PC-3 (cell line): ENCODE measurements around the gene DNAH17. TPM values are rescaled to one million over a fixed set of nuclear protein-coding genes. Genes with fewer than 3 reads are reported as not detected.
"Not testable (repeated sequence)": the region's sequence is repeated elsewhere in the genome, so short reads cannot be mapped to it uniquely, and the experiment has no call there.

Experiments used
- ATAC-seq: fragments of 200-7000 bp; cut with Tn5 transposase; 2 replicates; pipeline ENCODE4 v1.9.1; 2020; ENCODE audit warnings: mild to moderate bottlenecking, moderate library complexity
- BruUV-seq: library from RNA; stranded (reverse); fragments of 400-500 nt; replicated peaks from 2 replicates; lab custom pipeline; 2021; lab: Mats Ljungman, UMichigan
- CTCF ChIA-PET: fragments of 300-600 bp; sonication (Branson Sonifier 250); formaldehyde crosslinking; loops from one replicate; lab custom pipeline; 2022; ENCODE audit warnings: antibody characterized with exemption; lab: Charles Lee
- POLR2A ChIA-PET: fragments of 300-600 bp; sonication (Branson Sonifier 250); formaldehyde crosslinking; loops from one replicate; lab custom pipeline; 2022; ENCODE audit warnings: antibody characterized with exemption; ENCODE audit not compliant: unreplicated experiment; lab: Charles Lee
- DNase-seq: peaks from one replicate; pipeline ENCODE4 v3.0.0-alpha.2; 2015
- H2AFZ ChIP-seq: fragments of 300-600 bp; sonication (generic); 2 replicates; pipeline ENCODE4 v1.6.0; 2016; ENCODE audit warnings: antibody characterized with exemption, low read length
- H3F3A ChIP-seq: fragments of 300-600 bp; sonication (generic); one replicate; pipeline ENCODE4 v1.6.0; 2017; ENCODE audit warnings: antibody characterized with exemption, low read length, control low read depth, mild to moderate bottlenecking; ENCODE audit not compliant: unreplicated experiment
- H3K27ac ChIP-seq: fragments of 300-600 bp; sonication (generic); 2 replicates; pipeline ENCODE4 v1.5.1; 2016; ENCODE audit warnings: mild to moderate bottlenecking, low read length
- H3K27me3 ChIP-seq: fragments of 300-600 bp; sonication (generic); 2 replicates; pipeline ENCODE4 v1.6.1; 2016; ENCODE audit warnings: low read length, mixed read lengths
- H3K36me3 ChIP-seq: fragments of 300-600 bp; sonication (generic); 2 replicates; pipeline ENCODE4 v1.6.1; 2016; ENCODE audit warnings: low read depth, mixed run types, low read length, mixed read lengths
- H3K4me1 ChIP-seq: fragments of 300-600 bp; sonication (generic); 2 replicates; pipeline ENCODE4 v1.5.1; 2016; ENCODE audit warnings: low read length; ENCODE audit not compliant: insufficient read depth
- H3K4me2 ChIP-seq: fragments of 300-600 bp; sonication (generic); 2 replicates; pipeline ENCODE4 v1.6.0; 2016; ENCODE audit warnings: low read length
- H3K4me3 ChIP-seq: fragments of 300-600 bp; sonication (generic); 2 replicates; pipeline ENCODE4 v1.5.1; 2016; ENCODE audit warnings: mild to moderate bottlenecking, low read length, mixed read lengths
- H3K79me2 ChIP-seq: fragments of 300-600 bp; sonication (generic); 2 replicates; pipeline ENCODE4 v1.6.1; 2017; ENCODE audit warnings: low read length, mixed read lengths
- H3K9ac ChIP-seq: fragments of 300-600 bp; sonication (generic); 2 replicates; pipeline ENCODE4 v1.6.0; 2016; ENCODE audit warnings: mild to moderate bottlenecking, low read length
- H3K9me2 ChIP-seq: fragments of 300-600 bp; sonication (generic); replicated peaks from 2 replicates; pipeline ENCODE4 v1.6.1; 2016; ENCODE audit warnings: mixed run types, low read length, mixed read lengths
- H3K9me3 ChIP-seq: fragments of 300-600 bp; sonication (generic); 2 replicates; pipeline ENCODE4 v1.6.1; 2016; ENCODE audit warnings: low read length, mixed read lengths
- H4K20me1 ChIP-seq: fragments of 300-600 bp; sonication (generic); 2 replicates; pipeline ENCODE4 v1.6.1; 2016; ENCODE audit warnings: low read length, mixed read lengths
- CTCF ChIP-seq: fragments of 300-600 bp; sonication (generic); conservative IDR thresholded peaks from 2 replicates; pipeline ENCODE4 v1.5.1; 2017; ENCODE audit warnings: antibody characterized with exemption, low read depth, mild to moderate bottlenecking, low read length
- EZH2 ChIP-seq: fragments of 300-600 bp; sonication (generic); IDR thresholded peaks from one replicate; pipeline ENCODE4 v1.6.1; 2017; ENCODE audit warnings: antibody characterized with exemption, mild to moderate bottlenecking, low read length; ENCODE audit not compliant: unreplicated experiment
- EZH2phosphoT487 ChIP-seq: fragments of 300-600 bp; sonication (generic); IDR thresholded peaks from 2 replicates; pipeline ENCODE4 v1.6.1; 2018; ENCODE audit warnings: mild to moderate bottlenecking, antibody characterized with exemption, low read length, borderline replicate concordance
- intact Hi-C: fragments of 100-400 bp; cut with micrococcal nuclease; formaldehyde crosslinking; loops from 2 replicates; pipeline ENCODE4 v1.9.0; 2023
- total RNA-seq: library from RNA; depleted of rRNA; stranded (reverse); fragments of >200 nt; gene quantifications from 2 replicates; pipeline ENCODE4 v1.2.3, GENCODE V29; 2014

DNAH17 gene
- total RNA-seq, 1 experiment from 2014 or later: 0.04 TPM

GRCh38 chr17:78466786-78467715, 110.1 kb downstream of the DNAH17 start:
- Histone ChIP-seq H3K9me3 (no peaks in the 10 kb centered on the region), H3K27ac (no peak overlapping the region), H3K9ac (no peak overlapping the region), H3F3A (no peaks in the 10 kb centered on the region), H3K4me2 (no peak overlapping the region), H3K36me3 (no peaks in the 10 kb centered on the region), H3K79me2 (no peaks in the 10 kb centered on the region), H3K27me3 (no peaks in the 10 kb centered on the region), H3K9me2 (no peaks in the 10 kb centered on the region), H3K4me1 (no peaks in the 10 kb centered on the region), H2AFZ (no peak overlapping the region), H3K4me3 (no peak overlapping the region), H4K20me1 (no peaks in the 10 kb centered on the region)
- no peak for DNase-seq
- no peak for TF ChIP-seq EZH2
- no peak for TF ChIP-seq CTCF
- TF ChIP-seq EZH2phosphoT487: no peak
- intact Hi-C loops: no loop called here
- CTCF ChIA-PET: no interaction called here
- BruUV-seq: no TSS peak
- ATAC-seq: no peak
- POLR2A ChIA-PET: no interaction called here

- H3K4me3 ChIP-seq, intact Hi-C loops, H3K4me1 ChIP-seq, H3K9ac ChIP-seq, H2AFZ ChIP-seq, POLR2A ChIA-PET, H3K9me3 ChIP-seq, H4K20me1 ChIP-seq, H3K4me2 ChIP-seq, H3K79me2 ChIP-seq, CTCF ChIA-PET, H3K9me2 ChIP-seq, H3K27ac ChIP-seq, DNase-seq, BruUV-seq, H3K27me3 ChIP-seq, ATAC-seq, H3K36me3 ChIP-seq, H3F3A ChIP-seq: not testable (repeated sequence)
Observed at GRCh38 chr17:78466109-78466785, 110.9 kb downstream of the DNAH17 start.

GRCh38 chr17:78462148-78462547, 115.0 kb downstream of the DNAH17 start:
- Histone ChIP-seq H3K27ac (no peak overlapping the region), H3K9me3 (no peaks in the 10 kb centered on the region), H3K4me3 (no peak overlapping the region), H3K4me1 (no peaks in the 10 kb centered on the region), H3K27me3 (no peaks in the 10 kb centered on the region), H3K9me2 (no peaks in the 10 kb centered on the region), H3K4me2 (no peak overlapping the region), H3K9ac (no peak overlapping the region), H3K79me2 (no peaks in the 10 kb centered on the region), H4K20me1 (no peaks in the 10 kb centered on the region), H2AFZ (no peak overlapping the region), H3K36me3 (no peaks in the 10 kb centered on the region), H3F3A (no peaks in the 10 kb centered on the region)
- intact Hi-C loops: no loop called here
- ATAC-seq (no peak), DNase-seq (no peak)
- ChIA-PET CTCF (no interaction called here), POLR2A (no interaction called here)
- TF ChIP-seq EZH2 (no peak), CTCF (no peak)
- no TSS peak for BruUV-seq
